ENCODE data around the gene TCEAL4.

TCEAL4 gene

DNA sequence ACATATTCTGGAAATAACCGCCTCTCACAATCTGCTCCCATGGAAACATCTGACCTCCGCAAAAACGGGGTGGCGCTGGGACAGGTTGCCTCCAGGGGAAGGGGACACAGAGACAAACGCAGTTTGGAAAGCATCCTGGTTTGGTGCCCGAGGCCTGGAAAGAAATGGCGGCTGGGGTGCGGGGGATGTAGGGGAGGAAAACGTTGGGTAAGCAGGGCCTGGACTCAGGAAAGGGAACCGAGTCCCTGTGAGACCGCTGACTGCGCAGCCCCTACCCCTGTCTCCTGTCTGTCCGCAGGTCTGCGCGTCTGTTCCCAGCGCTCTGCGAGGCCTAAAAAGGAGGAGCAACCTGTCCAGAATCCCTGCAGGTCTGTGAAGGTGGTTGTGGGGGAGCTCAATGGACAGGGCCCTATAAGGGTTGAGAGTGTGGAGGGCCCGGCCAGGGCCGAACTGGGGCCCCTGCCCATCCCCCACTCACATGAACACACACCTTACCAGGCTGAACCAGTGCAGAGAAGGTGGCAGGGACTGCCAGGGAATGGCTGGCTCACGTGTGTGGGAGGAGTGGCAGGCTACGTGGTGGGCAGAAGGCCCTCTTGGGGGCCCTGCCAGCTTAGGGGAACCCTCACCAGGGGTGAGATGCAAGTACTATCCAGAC is 23.1 kb downstream of the TCEAL4 start:
- peak overlapping the region; percentile 56; the same call in 1 of the 2 replicates for H3K4me3 ChIP-seq
- no peak overlapping the region for H3K9ac ChIP-seq (ENCODE audit: insufficient read length)
- no peaks in the 10 kb centered on the region for H3K9me3 ChIP-seq (ENCODE audit: low read depth, low read length)
- H3K36me3 ChIP-seq (ENCODE audit: insufficient read depth, low read length): no peaks in the 10 kb centered on the region
- H3K27ac ChIP-seq: no peak overlapping the region
- no peak for DNase-seq (ENCODE audit: low read depth, low spot score)
- TF ChIP-seq EZH2 (IDR thresholded peaks at IDR 0.05) (no peak), POLR2AphosphoS5 (IDR thresholded peaks at IDR 0.05; ENCODE audit: borderline replicate concordance, low read depth, low read length) (no peak), FOXP2 (optimal IDR thresholded peaks at IDR 0.05; ENCODE audit: control extremely low read depth, extremely low read length, insufficient read depth) (no peak)

DNA sequence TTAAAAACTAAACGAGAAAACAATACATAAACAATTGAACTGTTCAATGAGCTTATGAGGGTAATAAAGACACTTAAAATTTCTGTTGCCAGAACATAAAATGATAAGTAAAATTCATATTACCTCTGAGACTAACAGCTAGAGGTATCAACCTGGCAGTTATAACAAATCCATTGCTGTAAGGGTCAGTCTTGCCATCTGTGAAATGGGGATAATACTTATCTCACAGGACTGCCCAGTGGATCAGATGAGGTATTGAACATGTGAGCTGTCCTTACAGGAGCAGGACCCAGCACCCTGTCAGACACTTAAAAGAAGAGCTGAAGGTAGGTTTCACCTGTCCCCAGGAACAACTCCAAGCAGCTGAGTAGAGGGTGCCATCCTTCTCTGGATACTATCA is 25.0 kb downstream of the TCEAL4 start:
- DNase-seq (ENCODE audit: low read depth, low spot score): no peak
- no peaks in the 10 kb centered on the region for H3K9me3 ChIP-seq (ENCODE audit: low read depth, low read length)
- H3K9ac ChIP-seq (ENCODE audit: insufficient read length): no peak overlapping the region
- H3K27ac ChIP-seq: no peak overlapping the region
- H3K36me3 ChIP-seq (ENCODE audit: insufficient read depth, low read length): no peaks in the 10 kb centered on the region
- TF ChIP-seq POLR2AphosphoS5 (IDR thresholded peaks at IDR 0.05; ENCODE audit: borderline replicate concordance, low read depth, low read length) (no peak), FOXP2 (optimal IDR thresholded peaks at IDR 0.05; ENCODE audit: control extremely low read depth, extremely low read length, insufficient read depth) (no peak), EZH2 (IDR thresholded peaks at IDR 0.05) (no peak)
- H3K4me3 ChIP-seq: no peak overlapping the region

DNA sequence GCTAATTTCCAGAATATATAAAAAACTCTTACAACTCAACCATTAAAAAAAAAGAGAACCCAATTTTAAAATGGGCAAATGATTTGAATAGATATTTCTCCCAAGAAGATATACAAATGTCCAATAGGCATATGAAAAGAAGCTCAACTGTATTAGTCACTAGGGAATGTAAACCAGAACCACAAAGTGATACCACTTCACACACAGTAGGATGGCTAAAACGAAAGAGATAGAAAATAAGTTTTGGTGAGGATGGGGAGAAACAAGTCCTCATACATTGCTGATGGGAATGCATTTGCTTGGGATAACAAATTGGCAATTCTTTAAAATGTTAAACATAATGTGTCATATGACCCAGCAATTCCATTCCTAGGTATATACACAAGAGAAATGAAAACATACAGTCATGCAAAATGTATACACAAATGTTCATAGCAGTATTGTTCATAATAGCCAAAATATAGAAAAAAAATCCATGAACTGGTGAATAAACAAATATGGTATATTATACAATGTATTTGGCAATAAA is 28.1 kb downstream of the TCEAL4 start:
- H3K4me3 ChIP-seq: no peak overlapping the region
- DNase-seq (ENCODE audit: low read depth, low spot score): no peak
- no peaks in the 10 kb centered on the region for H3K9me3 ChIP-seq (ENCODE audit: low read depth, low read length)
- H3K36me3 ChIP-seq (ENCODE audit: insufficient read depth, low read length): no peaks in the 10 kb centered on the region
- TF ChIP-seq EZH2 (IDR thresholded peaks at IDR 0.05) (no peak), FOXP2 (optimal IDR thresholded peaks at IDR 0.05; ENCODE audit: control extremely low read depth, extremely low read length, insufficient read depth) (no peak), POLR2AphosphoS5 (IDR thresholded peaks at IDR 0.05; ENCODE audit: borderline replicate concordance, low read depth, low read length) (no peak)
- H3K27ac ChIP-seq: no peak overlapping the region
- H3K9ac ChIP-seq (ENCODE audit: insufficient read length): no peak overlapping the region

DNA sequence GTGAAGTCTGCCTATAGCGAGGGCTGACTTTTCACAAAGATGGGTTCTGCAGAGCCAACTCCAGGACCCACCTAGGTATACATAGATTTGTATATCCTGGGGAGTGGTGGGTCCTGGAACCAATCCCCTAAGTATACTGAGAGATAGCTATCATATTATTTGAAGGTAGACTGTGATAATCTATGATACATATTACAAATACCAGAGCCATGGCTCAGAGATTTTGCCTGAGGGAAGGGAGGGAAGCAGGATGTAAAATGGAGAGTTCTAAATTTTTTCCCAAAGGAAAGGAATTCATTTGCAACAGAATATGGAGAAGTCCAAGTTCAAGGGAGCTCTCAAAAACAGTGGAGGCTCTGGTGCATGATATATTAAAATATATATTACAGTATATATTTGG is 29.7 kb downstream of the TCEAL4 start:
- Histone ChIP-seq H3K9me3 (ENCODE audit: low read depth, low read length) (no peaks in the 10 kb centered on the region), H3K36me3 (ENCODE audit: insufficient read depth, low read length) (no peaks in the 10 kb centered on the region), H3K4me3 (no peak overlapping the region), H3K9ac (ENCODE audit: insufficient read length) (no peak overlapping the region), H3K27ac (no peak overlapping the region)
- no peak for TF ChIP-seq EZH2 (IDR thresholded peaks at IDR 0.05)
- no peak for TF ChIP-seq FOXP2 (optimal IDR thresholded peaks at IDR 0.05; ENCODE audit: control extremely low read depth, extremely low read length, insufficient read depth)
- no peak for TF ChIP-seq POLR2AphosphoS5 (IDR thresholded peaks at IDR 0.05; ENCODE audit: borderline replicate concordance, low read depth, low read length)
- no peak for DNase-seq (ENCODE audit: low read depth, low spot score)

DNA sequence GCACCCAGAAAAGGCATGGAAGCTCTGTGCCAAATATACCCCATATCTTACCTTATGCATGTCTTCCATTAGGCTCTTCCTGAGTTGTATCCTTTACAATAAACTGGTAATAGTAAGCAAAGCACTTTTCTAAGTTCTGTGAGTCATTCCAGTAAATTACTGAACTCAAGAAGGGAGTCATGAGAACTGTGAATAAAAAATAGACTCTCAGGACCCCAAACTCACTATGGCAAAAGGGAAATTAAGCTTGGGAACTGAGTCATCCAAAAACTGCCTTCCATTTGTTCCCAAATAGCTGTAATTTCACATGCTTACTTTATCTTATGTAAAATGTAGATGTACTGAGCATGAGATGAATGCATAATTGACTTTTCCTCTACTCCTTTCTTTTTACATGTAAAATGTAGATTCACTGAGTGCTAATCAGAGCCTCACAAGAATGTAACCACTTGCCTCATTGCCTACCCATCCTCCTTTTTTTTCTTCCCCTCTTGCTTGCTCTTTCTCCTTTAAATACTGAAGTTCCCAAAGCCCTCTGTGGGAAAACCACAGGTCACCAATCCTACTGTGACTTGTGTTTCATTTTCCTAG is 30.6 kb downstream of the TCEAL4 start:
- Histone ChIP-seq H3K9me3 (ENCODE audit: low read depth, low read length) (no peaks in the 10 kb centered on the region), H3K36me3 (ENCODE audit: insufficient read depth, low read length) (no peaks in the 10 kb centered on the region), H3K4me3 (no peak overlapping the region), H3K27ac (no peak overlapping the region), H3K9ac (ENCODE audit: insufficient read length) (no peak overlapping the region)
- DNase-seq (ENCODE audit: low read depth, low spot score): no peak
- TF ChIP-seq POLR2AphosphoS5 (IDR thresholded peaks at IDR 0.05; ENCODE audit: borderline replicate concordance, low read depth, low read length): no peak
- no peak for TF ChIP-seq FOXP2 (optimal IDR thresholded peaks at IDR 0.05; ENCODE audit: control extremely low read depth, extremely low read length, insufficient read depth)
- no peak for TF ChIP-seq EZH2 (IDR thresholded peaks at IDR 0.05)

DNA sequence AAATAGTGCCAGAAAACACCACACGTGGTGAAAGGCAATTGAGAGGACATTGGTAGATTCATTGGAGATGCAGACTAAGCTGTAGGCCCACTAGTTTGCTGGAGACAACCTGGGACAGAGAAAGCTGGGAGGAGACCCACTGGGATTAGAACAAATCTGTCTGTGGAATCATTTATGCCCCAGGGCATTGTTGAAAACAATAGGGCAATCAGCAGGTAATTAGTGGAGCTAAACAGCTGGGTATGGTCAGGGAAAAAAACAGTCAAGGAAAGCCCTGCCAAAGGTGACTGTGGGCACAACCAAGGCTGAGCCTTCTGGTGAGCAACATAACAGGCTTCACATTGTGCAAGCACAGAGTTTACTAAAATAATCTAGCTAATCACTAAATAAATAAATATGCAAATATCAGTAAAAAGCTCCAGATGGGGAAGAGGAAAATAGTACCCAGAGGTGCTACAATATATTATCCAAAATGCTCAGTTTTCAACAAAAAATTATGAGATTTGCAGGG is 31.4 kb downstream of the TCEAL4 start:
- H3K36me3 ChIP-seq (ENCODE audit: insufficient read depth, low read length): peaks cover 3% of the 10 kb centered on the region; the same call in 1 of the 2 replicates
- TF ChIP-seq FOXP2 (optimal IDR thresholded peaks at IDR 0.05; ENCODE audit: control extremely low read depth, extremely low read length, insufficient read depth): no peak
- TF ChIP-seq EZH2 (IDR thresholded peaks at IDR 0.05): no peak
- no peak for TF ChIP-seq POLR2AphosphoS5 (IDR thresholded peaks at IDR 0.05; ENCODE audit: borderline replicate concordance, low read depth, low read length)
- H3K27ac ChIP-seq: no peak overlapping the region

DNA sequence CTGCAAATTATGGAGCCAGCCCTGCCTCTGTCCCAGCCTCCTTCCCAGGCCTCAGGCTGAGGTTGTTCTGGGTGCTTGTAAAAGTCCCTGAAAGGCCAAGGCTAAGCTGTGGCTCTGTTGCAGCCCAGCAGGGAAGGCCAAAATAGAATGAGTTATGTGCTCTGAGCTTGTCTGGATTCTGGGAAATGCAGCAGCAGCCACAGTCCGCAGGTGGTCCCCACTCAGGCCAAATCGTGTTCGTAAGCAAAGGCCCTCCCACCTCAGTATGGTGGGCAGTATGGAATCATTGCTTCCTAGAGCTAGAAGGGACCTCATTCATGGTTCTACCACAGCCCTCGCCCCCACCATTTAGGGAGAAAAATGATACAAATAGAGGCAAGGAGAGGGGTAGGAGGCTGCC is 38.8 kb downstream of the TCEAL4 start:
- Histone ChIP-seq H3K4me3 (no peak overlapping the region), H3K9ac (ENCODE audit: insufficient read length) (no peak overlapping the region), H3K36me3 (ENCODE audit: insufficient read depth, low read length) (peaks cover 3% of the 10 kb centered on the region; the same call in 1 of the 2 replicates), H3K27ac (no peak overlapping the region), H3K9me3 (ENCODE audit: low read depth, low read length) (no peaks in the 10 kb centered on the region)
- DNase-seq (ENCODE audit: low read depth, low spot score): no peak
- no peak for TF ChIP-seq FOXP2 (optimal IDR thresholded peaks at IDR 0.05; ENCODE audit: control extremely low read depth, extremely low read length, insufficient read depth)
- no peak for TF ChIP-seq EZH2 (IDR thresholded peaks at IDR 0.05)
- no peak for TF ChIP-seq POLR2AphosphoS5 (IDR thresholded peaks at IDR 0.05; ENCODE audit: borderline replicate concordance, low read depth, low read length)

More for the DNA sequence above, 31.4 kb downstream of the TCEAL4 start:
- H3K9me3 ChIP-seq (ENCODE audit: low read depth, low read length): no peaks in the 10 kb centered on the region
- DNase-seq (ENCODE audit: low read depth, low spot score): no peak
- H3K4me3 ChIP-seq: no peak overlapping the region
- no peak overlapping the region for H3K9ac ChIP-seq (ENCODE audit: insufficient read length)

DNA sequence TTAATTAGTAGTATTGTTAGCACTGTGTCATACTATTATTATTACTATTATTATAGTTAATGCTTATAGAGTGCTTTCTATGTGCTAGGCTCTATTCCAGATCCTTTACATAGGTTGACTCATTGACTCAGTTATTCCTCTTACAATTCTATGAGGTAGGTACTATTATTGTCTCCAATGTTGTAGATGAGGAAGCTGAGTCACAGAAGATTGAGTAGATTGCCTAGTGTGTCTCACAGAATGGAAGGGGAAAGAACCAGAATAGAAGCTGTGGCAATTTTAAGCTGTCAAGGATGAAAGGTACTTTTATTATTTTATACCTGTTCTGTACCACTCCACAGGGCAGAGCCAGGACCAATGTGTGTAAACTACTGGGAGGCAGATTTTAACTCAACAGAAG is 41.5 kb downstream of the TCEAL4 start:
- no peaks in the 10 kb centered on the region for H3K9me3 ChIP-seq (ENCODE audit: low read depth, low read length)
- H3K9ac ChIP-seq (ENCODE audit: insufficient read length): no peak overlapping the region
- DNase-seq (ENCODE audit: low read depth, low spot score): no peak
- TF ChIP-seq POLR2AphosphoS5 (IDR thresholded peaks at IDR 0.05; ENCODE audit: borderline replicate concordance, low read depth, low read length) (no peak), EZH2 (IDR thresholded peaks at IDR 0.05) (no peak), FOXP2 (optimal IDR thresholded peaks at IDR 0.05; ENCODE audit: control extremely low read depth, extremely low read length, insufficient read depth) (no peak)
- no peak overlapping the region for H3K4me3 ChIP-seq
- no peak overlapping the region for H3K27ac ChIP-seq
- no peaks in the 10 kb centered on the region for H3K36me3 ChIP-seq (ENCODE audit: insufficient read depth, low read length)

Data from SK-N-MC (cell line).